Measurements from ENCODE around the gene RBP3.

The RBP3 gene

DNA sequence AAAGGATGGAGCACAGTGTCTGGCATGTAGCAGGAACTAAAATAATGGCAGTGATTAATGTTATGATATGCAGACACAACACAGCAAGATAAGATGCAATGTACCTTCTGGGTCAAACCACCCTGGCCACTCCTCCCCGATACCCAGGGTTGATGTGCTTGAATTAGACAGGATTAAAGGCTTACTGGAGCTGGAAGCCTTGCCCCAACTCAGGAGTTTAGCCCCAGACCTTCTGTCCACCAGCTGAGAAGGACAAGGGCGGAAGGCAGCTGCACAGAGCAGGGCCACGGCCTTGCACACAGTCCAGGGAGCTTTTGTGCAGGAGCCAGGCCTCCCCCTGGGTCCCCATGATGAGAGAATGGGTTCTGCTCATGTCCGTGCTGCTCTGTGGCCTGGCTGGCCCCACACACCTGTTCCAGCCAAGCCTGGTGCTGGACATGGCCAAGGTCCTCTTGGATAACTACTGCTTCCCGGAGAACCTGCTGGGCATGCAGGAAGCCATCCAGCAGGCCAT lies at the start of gene RBP3:
Gene RBP3 (plus strand): TSS at position 226 of the 514 bp plus-strand sequence. CDS start 122 bp downstream, at position 348.
- DNase-seq (ENCODE audit: low read depth in 3 of 3), result no peak

DNA sequence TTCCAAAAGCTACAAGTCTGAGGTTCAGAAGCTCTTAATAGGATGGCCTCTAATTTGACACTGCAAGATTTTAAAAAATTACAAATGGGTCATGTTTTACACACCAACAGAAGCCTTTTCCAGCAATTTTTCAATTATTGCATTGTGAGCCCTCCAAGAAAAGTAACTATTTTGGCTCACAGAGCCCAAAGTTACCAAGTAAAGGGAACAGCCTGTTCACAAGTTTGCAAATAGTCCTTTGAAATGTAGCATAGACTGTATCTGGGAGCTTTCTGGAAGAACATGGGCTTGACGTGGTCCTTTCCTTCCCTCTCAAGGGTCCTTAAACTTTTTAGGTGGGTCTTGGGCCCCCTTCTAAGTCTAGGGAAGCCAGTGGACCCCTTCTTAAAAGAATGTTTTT lies 49.4 kb upstream of the RBP3 start:
- no peak for DNase-seq (ENCODE audit: low read depth in 3 of 3)

DNA sequence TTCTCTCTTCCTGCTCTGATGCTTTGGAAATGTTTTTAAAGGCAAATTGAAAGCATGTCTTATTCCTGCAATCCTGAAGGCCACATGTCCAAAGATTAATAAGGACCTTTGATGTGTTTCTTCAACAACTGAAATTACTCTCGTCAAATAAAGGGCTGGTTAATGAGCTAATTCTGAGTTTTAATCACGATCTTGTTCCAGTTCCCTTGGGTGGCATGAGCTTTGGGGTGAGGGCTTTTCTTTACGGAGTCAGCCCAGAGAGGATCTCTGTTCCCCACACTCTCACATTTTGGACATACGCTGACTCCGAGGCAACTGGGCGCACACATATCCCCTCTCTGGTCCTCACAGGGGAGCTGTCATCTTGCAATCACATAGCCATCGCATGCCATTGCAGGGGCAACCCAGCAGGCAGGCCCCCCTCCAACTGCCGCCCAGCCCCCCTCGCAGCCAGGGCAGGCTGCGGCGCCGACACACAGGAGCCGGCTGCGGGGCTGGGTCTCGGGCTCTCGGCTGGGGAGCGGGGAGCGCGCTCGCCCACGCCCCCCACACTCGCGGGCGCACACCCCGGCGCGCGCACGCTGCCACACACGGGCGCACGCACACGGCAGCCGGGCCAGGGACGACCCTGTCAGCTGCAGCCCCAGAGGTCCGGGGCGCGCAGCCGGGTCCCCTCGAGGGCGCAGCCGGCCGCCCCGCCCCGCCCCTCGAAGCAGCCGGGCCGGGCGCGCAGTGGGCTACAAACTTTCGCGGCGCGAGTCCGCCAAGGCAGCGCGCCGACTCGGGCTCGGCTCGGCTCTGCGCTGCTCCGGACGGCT lies 48.3 kb upstream of the RBP3 start, which contains the start of gene GDF10:
Gene GDF10 (plus strand): TSS at position 587 of the 818 bp plus-strand sequence. CDS start 455 bp downstream, outside the sequence.
- no peak for DNase-seq (ENCODE audit: low read depth in 3 of 3)

DNA sequence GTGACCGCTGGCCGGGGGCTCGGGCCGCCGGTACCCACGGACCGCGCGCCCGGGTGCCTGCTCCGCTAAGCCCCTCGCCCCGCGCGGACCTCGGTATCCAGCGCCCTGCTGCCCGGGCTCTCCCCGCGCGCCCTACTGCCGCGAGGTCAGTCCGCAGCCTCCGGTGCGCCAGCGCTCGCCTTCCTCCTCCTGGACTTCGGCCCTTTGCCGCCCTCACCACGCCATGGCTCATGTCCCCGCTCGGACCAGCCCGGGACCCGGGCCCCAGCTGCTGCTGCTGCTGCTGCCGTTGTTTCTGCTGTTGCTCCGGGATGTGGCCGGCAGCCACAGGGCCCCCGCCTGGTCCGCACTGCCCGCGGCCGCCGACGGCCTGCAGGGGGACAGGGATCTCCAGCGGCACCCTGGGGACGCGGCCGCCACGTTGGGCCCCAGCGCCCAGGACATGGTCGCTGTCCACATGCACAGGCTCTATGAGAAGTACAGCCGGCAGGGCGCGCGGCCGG lies 47.7 kb upstream of the RBP3 start:
- DNase-seq (ENCODE audit: low read depth in 3 of 3), result no peak

DNA sequence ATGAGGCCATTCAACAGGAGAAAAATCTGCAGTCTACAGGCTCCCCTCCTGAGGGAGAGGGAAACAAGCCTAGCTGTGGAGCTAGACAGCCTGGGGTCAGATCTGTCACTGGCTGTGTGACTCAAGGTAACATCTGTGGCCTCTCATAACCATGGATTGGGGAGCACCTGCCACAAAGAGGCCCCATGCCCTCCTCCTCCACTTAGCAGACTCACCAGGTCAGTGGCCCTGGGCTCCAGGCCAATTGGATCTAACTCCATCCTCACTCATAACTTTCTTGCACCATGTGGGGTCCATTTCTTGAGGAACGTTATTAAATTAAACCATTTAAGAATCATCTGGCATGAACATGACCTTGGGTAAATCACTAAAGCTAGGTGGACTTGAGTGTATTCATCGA lies 46.3 kb upstream of the RBP3 start:
- DNase-seq (ENCODE audit: low read depth in 3 of 3), result no peak

DNA sequence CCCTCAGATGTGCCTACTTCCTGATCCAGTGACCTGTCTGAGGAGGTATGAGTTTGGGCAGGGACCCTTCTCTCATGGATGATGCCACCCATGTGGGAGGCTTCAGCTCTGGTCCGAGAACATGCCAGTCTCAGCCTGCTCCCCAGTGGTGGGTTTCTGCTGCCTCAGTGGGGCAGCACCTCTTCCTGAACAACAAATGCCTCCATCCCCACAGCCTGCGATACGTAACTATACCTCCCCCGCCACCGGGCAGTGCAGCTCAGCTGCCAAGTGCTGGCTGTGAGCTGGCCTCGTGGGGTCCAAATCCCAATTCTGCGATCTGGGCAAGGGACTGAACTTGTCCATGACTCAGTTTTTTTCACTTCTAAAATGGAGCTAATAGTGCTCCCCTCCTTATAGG lies 45.1 kb upstream of the RBP3 start:
- DNase-seq (ENCODE audit: low read depth in 3 of 3), result no peak

DNA sequence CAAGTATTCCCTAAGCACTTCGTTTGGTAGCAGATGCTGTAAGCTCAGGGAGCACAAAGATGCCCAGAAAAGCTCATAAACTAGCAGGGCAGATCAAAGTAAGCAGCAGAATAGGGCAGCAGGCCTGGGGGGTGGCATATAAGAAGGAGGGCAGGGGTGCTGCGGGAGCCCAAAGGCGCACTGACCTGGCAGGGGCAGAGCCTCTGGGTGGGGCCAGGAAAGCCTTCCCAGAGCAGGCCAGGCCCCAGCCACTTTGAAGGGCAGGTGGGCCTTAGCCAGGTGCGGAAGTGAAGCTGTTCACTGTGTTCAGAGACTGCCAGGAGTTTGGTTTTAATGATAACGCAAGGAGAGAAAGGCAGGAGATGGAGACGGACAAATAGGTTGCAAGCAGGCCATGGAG lies 44.3 kb upstream of the RBP3 start:
- no peak for DNase-seq (ENCODE audit: low read depth in 3 of 3)

DNA sequence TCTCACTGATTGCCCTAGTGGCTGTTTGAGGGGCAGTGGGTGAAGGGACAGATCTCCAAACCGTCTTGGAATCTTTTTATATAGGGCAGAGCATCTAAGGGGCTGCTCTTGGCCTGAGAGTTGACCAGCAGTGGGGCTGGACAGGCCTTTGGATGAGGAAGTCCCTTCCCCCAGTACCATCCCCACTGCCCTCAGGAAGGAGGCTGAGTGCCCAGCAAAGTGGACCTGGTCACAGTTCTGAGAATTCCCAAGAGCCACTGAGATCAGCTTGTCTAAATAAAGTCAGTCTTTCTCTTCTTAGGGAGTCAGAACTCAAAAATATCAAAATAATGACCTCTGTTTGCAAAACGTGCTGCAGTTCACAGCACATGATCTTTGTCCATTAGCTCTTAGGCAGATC lies 42.6 kb upstream of the RBP3 start:
- DNase-seq (ENCODE audit: low read depth in 3 of 3), result no peak

DNA sequence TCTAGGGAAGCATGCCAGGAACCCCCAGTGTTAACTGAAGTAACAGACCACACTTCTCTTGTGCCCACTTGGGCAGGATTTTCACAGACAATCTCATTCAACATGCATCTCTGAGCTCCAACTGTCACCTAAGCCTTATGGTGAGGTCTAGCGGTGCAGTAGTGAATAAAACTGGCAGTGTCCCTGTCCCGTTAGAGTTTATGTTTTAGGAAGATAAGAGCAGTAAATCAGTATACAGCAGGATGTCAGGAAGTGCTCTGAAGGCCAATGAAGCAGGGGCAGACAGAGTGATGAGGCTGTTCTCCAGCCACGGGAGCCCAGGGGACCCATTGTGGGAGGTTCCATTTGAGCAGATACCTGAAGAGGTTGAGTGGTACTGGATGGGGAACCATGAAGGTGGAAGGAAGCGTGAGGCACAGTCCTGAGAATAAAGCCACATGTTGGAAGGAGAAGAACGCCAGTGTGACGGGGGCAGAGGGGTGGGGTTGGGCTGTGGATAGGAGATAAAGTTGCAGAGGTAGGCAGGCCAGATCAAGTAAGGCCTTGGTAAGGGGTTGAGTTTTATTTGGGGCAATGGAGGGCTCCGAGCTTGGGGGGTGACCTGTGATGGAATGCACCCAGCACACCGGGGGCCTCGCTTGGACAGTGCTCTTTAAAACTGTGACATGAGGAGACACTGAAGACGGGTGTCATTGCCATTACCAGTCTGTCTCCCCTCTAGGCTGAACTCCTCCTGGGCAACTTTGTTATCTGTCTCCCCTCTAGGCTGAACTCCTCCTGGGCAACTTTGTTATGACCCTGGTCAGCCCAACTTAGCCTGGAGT lies 41.6 kb upstream of the RBP3 start:
- DNase-seq (ENCODE audit: low read depth in 3 of 3), result no peak

DNA sequence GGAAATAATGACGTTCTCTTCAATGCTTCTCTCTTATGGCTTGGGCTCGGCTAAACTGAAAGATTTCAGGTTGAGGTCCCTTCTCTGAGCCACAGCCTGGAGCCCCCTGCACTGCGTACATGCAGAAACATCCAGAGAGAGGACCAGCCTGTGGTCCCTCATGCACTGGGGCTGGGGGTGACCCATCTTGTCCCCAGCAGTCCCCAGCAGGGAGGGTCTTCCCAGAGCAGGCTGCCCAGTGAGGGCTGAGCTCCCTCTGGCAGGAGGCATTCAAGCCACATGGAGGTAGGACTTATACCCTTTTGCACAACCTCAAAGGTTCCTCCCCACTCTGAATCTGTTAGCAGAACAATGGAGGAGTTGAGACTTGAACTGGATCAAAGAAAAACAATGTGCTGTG lies 40.8 kb upstream of the RBP3 start:
- no peak for DNase-seq (ENCODE audit: low read depth in 3 of 3)

DNA sequence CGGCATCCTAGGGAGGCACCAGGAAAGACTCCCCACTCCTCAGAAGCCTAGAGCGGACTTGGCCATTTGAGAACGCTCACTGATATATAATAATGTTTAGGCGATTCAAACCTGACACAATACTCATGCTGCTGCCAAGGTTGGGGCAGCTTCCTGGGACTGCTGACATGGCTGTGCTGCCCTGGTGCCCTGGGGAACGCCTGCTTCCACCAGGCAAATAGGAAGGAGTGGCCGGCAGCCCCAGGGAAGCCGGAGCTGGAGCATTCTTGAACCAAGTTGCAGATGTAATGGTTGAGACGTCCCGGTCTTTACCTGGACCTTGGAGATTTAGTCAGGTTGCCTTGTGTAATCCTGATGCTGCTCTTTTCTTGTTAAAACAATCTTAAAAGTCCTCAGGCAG lies 39.4 kb upstream of the RBP3 start:
- no peak for DNase-seq (ENCODE audit: low read depth in 3 of 3)

DNA sequence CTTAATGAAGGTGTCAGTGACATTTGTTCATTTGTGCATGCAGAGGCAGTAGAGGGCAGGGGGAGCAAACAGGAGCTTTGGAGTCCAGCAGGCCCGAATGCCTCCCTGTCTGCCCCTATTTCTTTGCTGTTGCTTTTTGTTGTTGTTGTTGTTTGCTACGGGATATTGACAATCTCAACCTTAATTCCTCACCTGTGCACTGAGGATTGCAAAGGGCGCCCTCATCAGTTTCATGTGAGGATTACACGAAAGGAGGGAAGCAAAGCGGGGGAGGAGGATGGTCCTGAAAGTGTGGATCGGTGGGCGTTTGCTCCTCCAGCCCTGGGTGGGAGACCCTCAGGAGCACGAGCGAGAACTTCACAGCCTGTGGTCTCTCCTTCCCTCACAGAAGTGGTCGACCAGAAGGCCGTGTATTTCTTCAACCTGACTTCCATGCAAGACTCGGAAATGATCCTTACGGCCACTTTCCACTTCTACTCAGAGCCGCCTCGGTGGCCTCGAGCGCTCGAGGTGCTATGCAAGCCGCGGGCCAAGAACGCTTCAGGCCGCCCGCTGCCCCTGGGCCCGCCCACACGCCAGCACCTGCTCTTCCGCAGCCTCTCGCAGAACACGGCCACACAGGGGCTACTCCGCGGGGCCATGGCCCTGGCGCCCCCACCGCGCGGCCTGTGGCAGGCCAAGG lies 38.6 kb upstream of the RBP3 start:
- no peak for DNase-seq (ENCODE audit: low read depth in 3 of 3)

DNA sequence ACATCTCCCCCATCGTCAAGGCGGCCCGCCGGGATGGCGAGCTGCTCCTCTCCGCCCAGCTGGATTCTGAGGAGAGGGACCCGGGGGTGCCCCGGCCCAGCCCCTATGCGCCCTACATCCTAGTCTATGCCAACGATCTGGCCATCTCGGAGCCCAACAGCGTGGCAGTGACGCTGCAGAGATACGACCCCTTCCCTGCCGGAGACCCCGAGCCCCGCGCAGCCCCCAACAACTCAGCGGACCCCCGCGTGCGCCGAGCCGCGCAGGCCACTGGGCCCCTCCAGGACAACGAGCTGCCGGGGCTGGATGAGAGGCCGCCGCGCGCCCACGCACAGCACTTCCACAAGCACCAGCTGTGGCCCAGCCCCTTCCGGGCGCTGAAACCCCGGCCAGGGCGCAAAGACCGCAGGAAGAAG lies 38.1 kb upstream of the RBP3 start:
- DNase-seq (ENCODE audit: low read depth in 3 of 3), result no peak

DNA sequence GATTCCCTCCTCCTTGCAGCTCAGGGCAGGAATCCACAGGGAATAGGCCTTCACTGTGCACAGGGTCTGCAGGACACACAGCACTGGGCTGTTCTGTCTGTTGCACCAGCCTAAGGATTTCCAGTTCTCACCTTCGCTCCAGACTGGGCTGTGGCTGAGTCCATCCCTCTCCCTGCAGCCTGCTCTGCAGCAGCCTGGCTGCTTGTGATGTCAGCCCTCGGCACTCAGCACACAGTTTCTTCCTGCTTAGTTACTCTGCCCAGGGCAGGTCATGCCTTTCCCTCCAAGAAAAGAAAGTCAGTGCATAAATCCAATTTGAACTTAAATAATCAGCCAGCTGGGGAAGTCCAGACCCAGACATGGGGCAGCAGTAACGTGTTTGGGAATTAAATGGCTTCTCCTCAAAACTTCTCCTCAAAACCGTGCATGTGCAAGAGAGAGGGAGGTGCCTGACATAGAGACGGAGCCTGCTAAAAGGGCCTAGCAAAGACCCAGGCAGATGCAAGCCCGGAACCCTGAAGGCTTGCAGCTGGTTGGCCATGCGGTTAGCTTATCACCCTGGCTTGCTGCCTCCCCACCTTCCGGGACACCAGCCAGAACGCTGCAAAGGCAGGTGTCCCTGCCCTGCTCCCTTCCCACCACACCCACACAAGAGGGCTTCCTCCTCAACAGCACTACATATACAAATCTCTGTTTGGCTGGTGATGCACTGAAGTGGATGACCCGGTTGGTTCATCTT lies 36.8 kb upstream of the RBP3 start:
- DNase-seq (ENCODE audit: low read depth in 3 of 3), result peak in 1 of 3 donors; percentile 17

DNA sequence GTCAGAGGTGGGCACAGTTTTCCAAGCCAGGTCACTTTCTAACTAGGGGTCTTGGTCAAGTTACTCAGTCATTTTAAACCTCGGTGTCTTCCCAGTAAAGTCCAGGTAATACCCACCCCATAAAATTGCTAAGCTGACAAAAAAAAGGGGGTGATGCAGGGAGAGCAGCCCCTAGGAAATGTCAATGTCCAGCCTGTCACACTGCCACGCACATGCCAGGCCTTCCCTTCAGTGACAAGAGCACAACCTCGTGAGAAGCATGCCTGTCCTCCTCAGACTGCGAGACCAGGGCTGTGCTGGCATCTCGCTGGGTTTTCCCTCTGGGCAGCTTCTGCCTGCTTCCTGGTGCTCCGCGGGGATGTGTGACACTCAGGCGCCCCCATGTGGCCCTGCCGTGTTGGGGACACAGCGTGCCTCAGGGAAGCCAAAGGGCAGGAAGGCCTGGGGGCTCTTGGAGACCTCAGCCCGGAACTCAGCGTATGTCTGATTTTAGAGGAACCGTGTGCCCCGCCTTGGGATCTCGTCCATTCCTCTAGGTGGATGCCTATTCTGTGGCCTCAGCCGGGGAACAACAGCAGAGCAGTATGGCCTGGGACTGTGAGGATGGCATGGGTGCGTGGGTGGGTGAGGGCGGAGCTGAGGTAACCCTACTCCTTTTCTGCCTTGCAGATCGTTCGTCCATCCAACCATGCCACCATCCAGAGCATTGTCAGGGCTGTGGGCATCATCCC lies 36.1 kb upstream of the RBP3 start:
- DNase-seq (ENCODE audit: low read depth in 3 of 3), result peak; percentile 65 to 79 (median 77)

DNA sequence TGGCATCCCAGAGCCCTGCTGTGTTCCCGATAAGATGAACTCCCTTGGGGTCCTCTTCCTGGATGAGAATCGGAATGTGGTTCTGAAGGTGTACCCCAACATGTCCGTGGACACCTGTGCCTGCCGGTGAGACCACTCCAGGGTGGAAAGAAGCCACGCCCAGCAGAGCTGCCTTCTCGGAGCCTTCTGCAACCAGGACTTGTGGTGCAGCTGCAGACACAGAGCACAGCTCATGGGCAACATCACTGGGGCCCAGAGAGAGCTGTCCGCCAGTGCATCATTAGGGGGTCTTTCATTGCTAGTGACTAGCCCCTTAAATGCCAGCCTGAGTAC lies 35.5 kb upstream of the RBP3 start:
- DNase-seq (ENCODE audit: low read depth in 3 of 3), result no peak

DNA sequence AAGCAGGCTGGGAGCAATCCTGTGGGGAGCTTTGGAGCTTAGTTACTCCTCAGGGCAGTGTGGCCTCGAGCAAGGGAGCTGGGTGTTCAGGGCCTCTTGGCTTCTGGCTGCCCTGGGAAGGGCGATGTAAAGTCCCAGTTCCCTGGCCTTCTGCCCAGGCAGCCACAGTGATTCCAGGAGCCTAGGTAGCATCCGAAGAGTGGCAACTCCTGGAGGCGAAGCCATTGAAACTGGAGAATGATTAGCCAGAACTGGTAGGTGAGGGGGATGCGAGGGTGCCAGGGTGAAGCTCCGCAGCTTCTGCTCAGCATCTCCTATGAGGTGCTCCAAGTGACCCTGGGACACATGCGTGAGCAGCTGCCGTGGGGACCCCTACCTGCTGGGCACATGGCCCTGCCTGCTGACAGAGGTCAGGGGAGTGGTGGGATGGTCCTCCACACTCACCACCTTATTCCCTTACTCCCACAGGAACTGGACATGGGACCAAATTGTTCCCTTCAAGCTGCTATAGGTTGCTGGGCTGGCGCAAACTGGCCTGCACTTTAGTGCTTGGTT lies 33.7 kb upstream of the RBP3 start:
- DNase-seq (ENCODE audit: low read depth in 3 of 3), result no peak

DNA sequence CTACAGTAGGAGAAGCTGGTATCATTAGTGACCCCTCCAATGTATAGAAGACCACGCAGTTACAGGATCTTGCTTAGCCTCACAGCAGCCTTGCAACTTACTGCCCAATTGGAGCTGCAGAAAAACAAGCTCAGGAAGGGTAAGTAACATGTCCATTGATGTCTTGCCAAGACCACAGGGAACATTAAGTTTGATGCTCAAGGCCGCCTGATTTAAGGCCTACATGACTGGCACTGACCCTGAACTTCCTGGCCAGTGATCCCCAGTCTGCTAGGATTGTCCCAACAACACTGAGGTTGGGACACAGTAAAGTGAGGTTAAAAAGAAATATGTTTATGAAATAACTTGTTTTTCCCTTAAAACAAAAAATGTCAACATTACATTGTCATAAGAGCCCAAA lies 32.7 kb upstream of the RBP3 start:
- no peak for DNase-seq (ENCODE audit: low read depth in 3 of 3)

DNA sequence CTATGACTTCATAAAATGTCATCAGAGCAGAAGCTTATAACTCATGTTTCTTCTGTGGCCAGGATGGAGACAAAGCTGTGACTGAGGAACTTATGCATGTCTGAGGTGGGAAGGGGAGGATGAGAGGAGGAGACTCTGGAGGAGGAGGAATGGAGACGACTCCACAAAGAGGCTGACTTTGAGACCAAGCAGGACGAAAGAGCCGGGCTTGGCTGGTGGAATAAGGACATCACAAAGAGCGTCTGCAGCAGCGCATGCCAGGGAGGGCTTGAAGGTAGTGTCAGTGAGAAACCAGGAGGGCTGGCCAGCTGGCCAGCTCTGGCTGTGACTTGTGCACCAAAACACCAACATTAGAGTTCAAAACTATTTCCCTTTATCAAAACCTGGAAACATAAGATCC lies 32.0 kb upstream of the RBP3 start:
- no peak for DNase-seq (ENCODE audit: low read depth in 3 of 3)

DNA sequence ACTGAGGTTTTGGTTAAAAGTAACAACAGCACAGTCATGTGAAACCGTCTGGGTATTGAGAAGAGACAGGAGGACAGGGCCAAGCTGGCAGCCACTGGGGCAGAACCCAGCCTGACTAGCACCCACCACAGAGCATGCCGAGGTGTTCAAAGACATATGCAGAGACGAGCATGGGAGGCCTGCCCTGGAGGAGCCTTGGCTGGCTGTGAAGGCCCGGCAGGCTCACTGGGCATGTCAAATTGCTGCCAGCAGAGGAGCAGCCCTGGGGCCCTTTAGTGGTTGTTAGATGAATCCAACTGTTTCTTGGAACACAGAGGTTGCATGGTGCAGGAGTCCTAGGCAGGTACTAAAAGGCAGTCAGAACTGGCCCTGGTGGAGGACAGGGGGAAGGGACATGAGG lies 30.9 kb upstream of the RBP3 start:
- DNase-seq (ENCODE audit: low read depth in 3 of 3), result no peak

Measured in stimulated activated CD4-positive, alpha-beta T cell treated with anti-CD3 and anti-CD28 coated beads, TNF-alpha, amount 100 ng/mL, for 48 hours (primary cell).